ENCODE results near the gene YTHDF1. TPM values are rescaled to one million over a fixed set of nuclear protein-coding genes. Genes with fewer than 3 reads are reported as not detected.

The YTHDF1 gene
- total and polyA plus RNA-seq, 2 of the 8 experiments (the other 6 are each of a cell fraction or from before 2014, with no cell fraction given) = 32.8 to 66.0 TPM

GRCh38 chr20:63239431-63239830, 23.5 kb upstream of the YTHDF1 start:
- peaks cover 0 to 14% (median 7%) of the 10 kb centered on the region in 4 experiments; a peak in 4 of 7 replicates for H3K4me1 ChIP-seq (replicated peaks in 1 of 4; ENCODE audit: control insufficient read depth in 3 of 4, insufficient read depth in 4 of 4, low read length in 3 of 4)
- DNase-seq (ENCODE audit: low read depth in 1 of 2, low spot score in 2 of 2) (no peak), FAIRE-seq (no peak)
- no peak overlapping the region for H3K4ac ChIP-seq (replicated peaks; ENCODE audit: insufficient read length, low read depth, low read length)
- H4K5ac ChIP-seq (ENCODE audit: insufficient read length, low read depth, low read length) = no peak overlapping the region
- H2BK120ac ChIP-seq (replicated peaks; ENCODE audit: low read depth, low read length) = no peak overlapping the region
- ChIA-PET CTCF (ENCODE audit: partially characterized antibody) (interaction anchor here (0.8 to 10.9 kb wide), 8 partner anchors 8 to 142 kb away, joined by 3 to 199 read pairs (median 4); no protein-coding TSS in a partner anchor), POLR2A (ENCODE audit: partially characterized antibody) (interaction anchor here (1.5 kb wide), 1 partner anchor 15 kb away, joined by 5 read pairs; the partner anchor contains the start of gene NKAIN4)
- no peaks in the 10 kb centered on the region for H3K79me2 ChIP-seq (ENCODE audit: control insufficient read depth in 1 of 2, insufficient read depth in 2 of 2, low read length in 2 of 2)
- no peak overlapping the region for H3K23ac ChIP-seq (ENCODE audit: insufficient read length)
- no peak overlapping the region for H2BK20ac ChIP-seq (ENCODE audit: low read length)
- no peak for TF ChIP-seq SIX5 (IDR thresholded peaks at IDR 0.05; ENCODE audit: low read depth, low read length)
- no peak for TF ChIP-seq BRCA1 (IDR thresholded peaks at IDR 0.05; ENCODE audit: low read depth, low read length)
- no peak for TF ChIP-seq CTBP2 (IDR thresholded peaks at IDR 0.05; ENCODE audit: borderline replicate concordance, insufficient read depth, insufficient read length, low read length)
- H3K9ac ChIP-seq (replicated peaks in 1 of 4; ENCODE audit: extremely low read depth in 1 of 4, low read depth in 3 of 4, low read length in 3 of 4) = peak overlapping the region in 1 of 4 experiments; percentile 37; a peak in 2 of 7 replicates
- no peak overlapping the region for H3K4me2 ChIP-seq (ENCODE audit: insufficient read depth in 1 of 2, low read depth in 2 of 2, low read length in 2 of 2)
- peak overlapping the region; percentile 54 for H4K91ac ChIP-seq (replicated peaks; ENCODE audit: insufficient read length, low read length)
- no peaks in the 10 kb centered on the region for H3K36me3 ChIP-seq (ENCODE audit: control insufficient read depth in 2 of 4, insufficient read depth in 4 of 4, low read length in 3 of 4)
- no peak overlapping the region for H4K8ac ChIP-seq (ENCODE audit: extremely low read depth, insufficient read depth, low read length)
- H3K14ac ChIP-seq (ENCODE audit: insufficient read length) = no peak overlapping the region
- H2AK5ac ChIP-seq (ENCODE audit: low read depth, low read length) = no peak overlapping the region
- no peaks in the 10 kb centered on the region for H3K23me2 ChIP-seq (ENCODE audit: low read depth, low read length)
- H4K20me1 ChIP-seq (replicated peaks in 1 of 2; ENCODE audit: control insufficient read depth in 1 of 2, insufficient read depth in 2 of 2, low read length in 2 of 2) = no peaks in the 10 kb centered on the region
- no peak overlapping the region for H2AFZ ChIP-seq (ENCODE audit: low read length)
- no peaks in the 10 kb centered on the region for H3K9me3 ChIP-seq (ENCODE audit: insufficient read depth in 2 of 2, low read depth in 1 of 2, low read length in 1 of 2)
- H3K4me3 ChIP-seq (ENCODE audit: extremely low read depth in 1 of 4, insufficient read depth in 2 of 4, low read depth in 3 of 4, low read length in 4 of 4) = no peak overlapping the region
- no peak overlapping the region; the same call in 1 of the 2 replicates for H2BK12ac ChIP-seq (ENCODE audit: low read depth, low read length)
- H3K18ac ChIP-seq (ENCODE audit: extremely low read depth, low read length) = no peak overlapping the region
- H2BK15ac ChIP-seq (ENCODE audit: low read length) = no peak overlapping the region
- H3K79me1 ChIP-seq (ENCODE audit: low read depth, low read length) = no peaks in the 10 kb centered on the region
- no peak overlapping the region for H3K27ac ChIP-seq (ENCODE audit: low read depth, low read length)
- no peak overlapping the region for H2BK5ac ChIP-seq (ENCODE audit: low read depth, low read length)
- 90% methylated on average over 26 of the region's 30 CpGs; no CpG with 5 or more reads in 1 of the 2 experiments for WGBS, 2 experiments (ENCODE audit: extremely low coverage in 1 of 2, insufficient coverage in 1 of 2, insufficient read length in 1 of 2, insufficient replicate concordance in 2 of 2, low coverage in 1 of 2, low lambda C conversion rate in 2 of 2, missing lambda C conversion rate in 1 of 2)
- no peaks in the 10 kb centered on the region for H3K27me3 ChIP-seq (replicated peaks in 1 of 4; ENCODE audit: control insufficient read depth in 3 of 4, extremely low read depth in 1 of 4, insufficient read depth in 3 of 4, low read length in 3 of 4)
- H3K56ac ChIP-seq (replicated peaks; ENCODE audit: insufficient read length, low read depth, low read length) = no peak overlapping the region

Measured in H1 (cell line).